Hematopoietic multipotent progenitor cell treated with erythropoietin and hydrocortisone succinate and interleukin-3 and kit ligand, for 6 days (in vitro differentiated cells): Measurements from ENCODE around the gene ARHGAP23.

ENCODE experiments used
- DNase-seq: peaks from one replicate; pipeline ENCODE4 v3.0.0-alpha.2; 2015

ARHGAP23 gene

GRCh38 chr17:38554430-38555350, 126.4 kb downstream of the ARHGAP23 start:
- no peak for DNase-seq

GRCh38 chr17:38556239-38556638, 128.0 kb downstream of the ARHGAP23 start:
- DNase-seq: no peak

GRCh38 chr17:38557396-38557795, 129.1 kb downstream of the ARHGAP23 start:
- no peak for DNase-seq

GRCh38 chr17:38557836-38558727, 129.8 kb downstream of the ARHGAP23 start:
- peak; percentile 93 for DNase-seq

- no peak for DNase-seq
Measured at GRCh38 chr17:38558728-38559050, 130.4 kb downstream of the ARHGAP23 start.

GRCh38 chr17:38559051-38559879, 131.0 kb downstream of the ARHGAP23 start:
- peak; percentile 79 for DNase-seq

- no peak for DNase-seq
Measured at GRCh38 chr17:38559880-38560230, 131.6 kb downstream of the ARHGAP23 start.

- peak; percentile 49 for DNase-seq
Measured at GRCh38 chr17:38560503-38561318, 132.4 kb downstream of the ARHGAP23 start.

GRCh38 chr17:38561416-38562214, 133.4 kb downstream of the ARHGAP23 start:
- DNase-seq: no peak
